K562 (cell line): ENCODE results near the gene MARK2. TPM values are rescaled to one million over a fixed set of nuclear protein-coding genes. Genes with fewer than 3 reads are reported as not detected.

Experiments used
- ARID2 ChIP-seq: fragments of 450-650 bp; IDR thresholded peaks from 2 replicates; pipeline ENCODE4 v1.6.1; 2017; ENCODE audit warnings: antibody characterized with exemption, mild to moderate bottlenecking
- BCOR ChIP-seq: fragments of 450-650 bp; IDR thresholded peaks from 2 replicates; pipeline ENCODE4 v1.6.1; 2016
- KAT7 ChIP-seq: sonication (generic); formaldehyde crosslinking; IDR thresholded peaks from 2 replicates; pipeline ENCODE4 v1.8.0; 2022; ENCODE audit warnings: missing genetic modification reagents, mild to moderate bottlenecking, borderline replicate concordance
- KLF6 ChIP-seq: fragments of 250-450 bp; sonication (Bioruptor Pico); IDR thresholded peaks from 2 replicates; pipeline ENCODE4 v1.4.0; 2020; ENCODE audit warnings: mild to moderate bottlenecking, moderate library complexity, borderline replicate concordance
- LEF1 ChIP-seq: fragments of 450-650 bp; IDR thresholded peaks from 2 replicates; pipeline ENCODE4 v1.6.1; 2016; ENCODE audit warnings: mild to moderate bottlenecking
- MTA2 ChIP-seq: fragments of 450-650 bp; IDR thresholded peaks from 2 replicates; pipeline ENCODE4 v1.6.1; 2016; ENCODE audit warnings: low read depth
- NCOA2 ChIP-seq, 2 experiments: fragments of 450-650 bp; IDR thresholded peaks; 2 replicates each; pipeline ENCODE4 v1.6.1; 2018; ENCODE audit warnings: mild to moderate bottlenecking in 2 of 2, moderate library complexity in 1 of 2; ENCODE audit not compliant: partially characterized antibody in 2 of 2
- NFATC3 ChIP-seq: fragments of 450-650 bp; IDR thresholded peaks from 2 replicates; pipeline ENCODE4 v1.6.1; 2017; ENCODE audit warnings: mild to moderate bottlenecking
- PHTF2 ChIP-seq: fragments of 250-450 bp; sonication (Bioruptor Pico); IDR thresholded peaks from 2 replicates; pipeline ENCODE4 v1.5.0; 2021; ENCODE audit warnings: mild to moderate bottlenecking
- SPI1 ChIP-seq: IDR thresholded peaks from 2 replicates; pipeline ENCODE4 v1.6.1; 2011; ENCODE audit warnings: low read depth, low read length, control low read depth, borderline replicate concordance
- SRF ChIP-seq, 2 experiments: fragments of 250-450, 450-650 bp in 1 of 2; sonication (Bioruptor Pico) in 1 of 2; sonication (generic) in 1 of 2; formaldehyde crosslinking; IDR thresholded peaks; 2 replicates each; pipeline versions ENCODE4 v1.5.0 to v1.5.1; 2020 to 2022; ENCODE audit warnings: mild to moderate bottlenecking in 1 of 2, missing genetic modification reagents in 1 of 2
- U2AF1 ChIP-seq: fragments of 200-400 bp; formaldehyde crosslinking; optimal IDR thresholded peaks from 2 replicates; pipeline ENCODE3; 2017; ENCODE audit warnings: mild to moderate bottlenecking, low read depth, low read length, moderate library complexity
- WHSC1 ChIP-seq: IDR thresholded peaks from one replicate; pipeline ENCODE4 v1.6.1; 2012; ENCODE audit warnings: low read length, control low read depth, inconsistent platforms
- ZNF143 ChIP-seq: sonication (generic); formaldehyde crosslinking; IDR thresholded peaks from 2 replicates; pipeline ENCODE4 v1.9.0; 2022; ENCODE audit warnings: mild to moderate bottlenecking, missing genetic modification reagents
- ZNF282 ChIP-seq: sonication (generic); formaldehyde crosslinking; IDR thresholded peaks from 2 replicates; pipeline ENCODE4 v1.8.1; 2023; ENCODE audit warnings: missing genetic modification reagents
- ZNF311 ChIP-seq: fragments of 250-450 bp; sonication (Bioruptor Pico); IDR thresholded peaks from 2 replicates; pipeline ENCODE4 v1.4.0; 2020; ENCODE audit warnings: mild to moderate bottlenecking, moderate library complexity
- ZNF584 ChIP-seq: fragments of 200-800 bp; sonication (Bioruptor generic); IDR thresholded peaks from 2 replicates; pipeline ENCODE4 v1.6.1; 2016; ENCODE audit warnings: low read depth, mild to moderate bottlenecking, missing genetic modification characterization, missing compliant biosample characterization
- polyA plus RNA-seq, 8 experiments: library from polyadenylated mRNA; depleted of rRNA in 4 of 8; stranded (reverse) in 5 of 8; unstranded in 3 of 8; fragments of >200 nt; fragmentation: Nextera tagmentation in 2 of 8; fragmentation: Illumina TruSeq in 1 of 8; extraction: Ambion mirVana in 2 of 8; extraction: Trizol in 1 of 8; gene quantifications; 2 replicates each; pipeline versions ENCODE4 v1.2.1 to v1.2.3, GENCODE V29; 2011 to 2014; ENCODE audit warnings: inconsistent platforms in 1 of 8, missing spikeins in 1 of 8
- total RNA-seq, 7 experiments: library from RNA; depleted of rRNA in 6 of 7; stranded (reverse); fragments of >200 nt in 6 of 7; fragmentation: Illumina TruSeq in 2 of 7; extraction: Trizol in 2 of 7; gene quantifications; 2 replicates each; pipeline versions ENCODE4 v1.2.1 to v1.2.3, GENCODE V29; 2011 to 2021; ENCODE audit warnings: low replicate concordance in 1 of 7
- TF ChIP-seq, protein P1 (sequence below): fragments of 250-450 bp; sonication (Bioruptor Pico); IDR thresholded peaks from 2 replicates; pipeline ENCODE4 v1.4.0; 2020; ENCODE audit warnings: borderline replicate concordance
- TF ChIP-seq, protein P2 (sequence below): fragments of 450-650 bp; formaldehyde crosslinking; IDR thresholded peaks from 2 replicates; pipeline ENCODE4 v1.4.0; 2022; ENCODE audit warnings: missing genetic modification characterization
- TF ChIP-seq, protein P3 (sequence below), 2 experiments: fragments of 450-650 bp; conservative IDR thresholded peaks; 2 replicates each; pipeline ENCODE4 v1.6.1; 2017; ENCODE audit warnings: mild to moderate bottlenecking in 2 of 2, moderate library complexity in 2 of 2
- TF ChIP-seq, protein P4 (sequence below): fragments of 450-650 bp; IDR thresholded peaks from 2 replicates; pipeline ENCODE4 v1.6.1; 2016; ENCODE audit warnings: antibody characterized with exemption
- TF ChIP-seq, protein P5 (sequence below): sonication (generic); IDR thresholded peaks from 2 replicates; pipeline ENCODE4 v1.6.1; 2016

MARK2 gene
- total and polyA plus RNA-seq, 9 of the 15 experiments (the other 6 are each of a cell fraction or from before 2014, with no cell fraction given): 0.32 to 43.5 (median 15.1) TPM

DNA sequence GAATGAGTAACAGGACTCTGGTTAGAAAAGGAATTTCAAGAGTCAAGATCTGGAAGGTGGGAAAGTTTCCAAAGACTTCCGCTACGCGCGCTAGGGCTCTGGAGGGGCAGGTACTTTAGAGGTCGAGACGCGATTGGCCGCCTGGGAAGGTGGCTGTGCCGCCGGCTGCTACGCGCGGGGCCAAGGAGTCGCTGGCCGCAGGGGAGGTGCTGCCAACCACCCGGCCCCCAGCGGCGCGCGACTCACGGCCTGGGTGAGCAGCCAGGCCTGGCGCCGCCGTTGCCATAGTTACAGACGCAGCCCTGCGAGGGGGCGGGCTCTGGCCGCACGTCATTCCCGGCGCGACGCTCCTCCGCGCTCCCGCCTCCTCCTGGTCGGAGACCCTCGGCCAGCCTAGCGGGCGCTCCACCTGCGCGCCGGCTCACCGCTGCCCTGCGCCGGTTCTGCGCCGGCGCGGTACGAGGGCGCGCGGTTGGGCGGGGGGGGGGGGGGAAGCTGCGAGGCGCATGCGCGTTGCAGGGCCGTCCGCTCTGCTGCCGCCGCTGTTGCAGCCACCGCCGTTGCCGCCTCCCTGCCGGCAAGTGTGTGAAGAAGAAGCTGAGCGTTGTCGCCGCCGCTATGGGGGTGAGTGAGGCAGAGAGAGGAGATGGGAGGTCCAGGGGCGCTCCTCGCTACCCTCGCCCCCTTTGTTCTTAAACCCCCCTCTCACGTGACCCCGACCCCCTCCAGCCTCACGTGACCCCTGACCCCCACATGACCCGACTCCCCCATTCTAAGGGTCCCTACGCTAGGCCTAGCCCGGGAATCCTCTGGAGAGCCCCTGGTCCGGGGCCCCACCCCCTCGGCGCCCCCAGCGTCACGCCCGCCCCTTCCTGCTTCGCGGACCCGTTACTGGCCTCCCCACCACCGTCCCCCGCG lies 99.8 kb downstream of the MARK2 start, which contains the start of gene NAA40 (continued):
- TF ChIP-seq WHSC1: no peak
- no peak for TF ChIP-seq KLF6 (CRISPR knock-in tag)
- TF ChIP-seq NCOA2 (IDR thresholded peaks at IDR 0.05; ENCODE audit: partially characterized antibody in 2 of 2): no peak
- no peak for TF ChIP-seq U2AF1
- TF ChIP-seq ZNF311 (CRISPR knock-in tag): no peak
- TF ChIP-seq, protein P1, sequence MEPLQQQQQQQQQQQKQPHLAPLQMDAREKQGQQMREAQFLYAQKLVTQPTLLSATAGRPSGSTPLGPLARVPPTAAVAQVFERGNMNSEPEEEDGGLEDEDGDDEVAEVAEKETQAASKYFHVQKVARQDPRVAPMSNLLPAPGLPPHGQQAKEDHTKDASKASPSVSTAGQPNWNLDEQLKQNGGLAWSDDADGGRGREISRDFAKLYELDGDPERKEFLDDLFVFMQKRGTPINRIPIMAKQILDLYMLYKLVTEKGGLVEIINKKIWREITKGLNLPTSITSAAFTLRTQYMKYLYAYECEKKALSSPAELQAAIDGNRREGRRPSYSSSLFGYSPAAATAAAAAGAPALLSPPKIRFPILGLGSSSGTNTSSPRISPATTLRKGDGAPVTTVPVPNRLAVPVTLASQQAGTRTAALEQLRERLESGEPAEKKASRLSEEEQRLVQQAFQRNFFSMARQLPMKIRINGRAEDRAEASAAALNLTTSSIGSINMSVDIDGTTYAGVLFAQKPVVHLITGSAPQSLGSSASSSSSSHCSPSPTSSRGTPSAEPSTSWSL (CRISPR knock-in tag): no peak
- peak in 1 of 2 experiments; percentile 10; a peak in 1 of 4 replicates for TF ChIP-seq SRF (CRISPR knock-in tag; IDR thresholded peaks at IDR 0.05)
- TF ChIP-seq ZNF143: no peak
- no peak for TF ChIP-seq ZNF282 (CRISPR knock-in tag)
- no peak for TF ChIP-seq ZNF584 (CRISPR knock-in tag)
- TF ChIP-seq, protein P2, sequence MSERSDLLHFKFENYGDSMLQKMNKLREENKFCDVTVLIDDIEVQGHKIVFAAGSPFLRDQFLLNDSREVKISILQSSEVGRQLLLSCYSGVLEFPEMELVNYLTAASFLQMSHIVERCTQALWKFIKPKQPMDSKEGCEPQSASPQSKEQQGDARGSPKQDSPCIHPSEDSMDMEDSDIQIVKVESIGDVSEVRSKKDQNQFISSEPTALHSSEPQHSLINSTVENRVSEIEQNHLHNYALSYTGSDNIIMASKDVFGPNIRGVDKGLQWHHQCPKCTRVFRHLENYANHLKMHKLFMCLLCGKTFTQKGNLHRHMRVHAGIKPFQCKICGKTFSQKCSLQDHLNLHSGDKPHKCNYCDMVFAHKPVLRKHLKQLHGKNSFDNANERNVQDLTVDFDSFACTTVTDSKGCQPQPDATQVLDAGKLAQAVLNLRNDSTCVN (CRISPR knock-in tag): no peak
- TF ChIP-seq, protein P3, sequence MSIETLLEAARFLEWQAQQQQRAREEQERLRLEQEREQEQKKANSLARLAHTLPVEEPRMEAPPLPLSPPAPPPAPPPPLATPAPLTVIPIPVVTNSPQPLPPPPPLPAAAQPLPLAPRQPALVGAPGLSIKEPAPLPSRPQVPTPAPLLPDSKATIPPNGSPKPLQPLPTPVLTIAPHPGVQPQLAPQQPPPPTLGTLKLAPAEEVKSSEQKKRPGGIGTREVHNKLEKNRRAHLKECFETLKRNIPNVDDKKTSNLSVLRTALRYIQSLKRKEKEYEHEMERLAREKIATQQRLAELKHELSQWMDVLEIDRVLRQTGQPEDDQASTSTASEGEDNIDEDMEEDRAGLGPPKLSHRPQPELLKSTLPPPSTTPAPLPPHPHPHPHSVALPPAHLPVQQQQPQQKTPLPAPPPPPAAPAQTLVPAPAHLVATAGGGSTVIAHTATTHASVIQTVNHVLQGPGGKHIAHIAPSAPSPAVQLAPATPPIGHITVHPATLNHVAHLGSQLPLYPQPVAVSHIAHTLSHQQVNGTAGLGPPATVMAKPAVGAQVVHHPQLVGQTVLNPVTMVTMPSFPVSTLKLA (conservative IDR thresholded peaks at IDR 0.05): peak; percentile 71 to 92
- TF ChIP-seq MTA2: no peak
- TF ChIP-seq, protein P4, sequence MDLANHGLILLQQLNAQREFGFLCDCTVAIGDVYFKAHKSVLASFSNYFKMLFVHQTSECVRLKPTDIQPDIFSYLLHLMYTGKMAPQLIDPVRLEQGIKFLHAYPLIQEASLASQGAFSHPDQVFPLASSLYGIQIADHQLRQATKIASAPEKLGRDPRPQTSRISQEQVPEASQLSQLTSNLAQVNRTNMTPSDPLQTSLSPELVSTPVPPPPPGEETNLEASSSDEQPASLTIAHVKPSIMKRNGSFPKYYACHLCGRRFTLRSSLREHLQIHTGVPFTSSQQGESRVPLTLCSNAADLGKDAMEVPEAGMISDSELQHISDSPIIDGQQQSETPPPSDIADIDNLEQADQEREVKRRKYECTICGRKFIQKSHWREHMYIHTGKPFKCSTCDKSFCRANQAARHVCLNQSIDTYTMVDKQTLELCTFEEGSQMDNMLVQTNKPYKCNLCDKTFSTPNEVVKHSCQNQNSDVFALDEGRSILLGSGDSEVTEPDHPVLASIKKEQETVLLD: no peak
- TF ChIP-seq SPI1: 0 out of 2 replicates have a peak, but pooled peaks have one; percentile 16
- TF ChIP-seq, protein P5, sequence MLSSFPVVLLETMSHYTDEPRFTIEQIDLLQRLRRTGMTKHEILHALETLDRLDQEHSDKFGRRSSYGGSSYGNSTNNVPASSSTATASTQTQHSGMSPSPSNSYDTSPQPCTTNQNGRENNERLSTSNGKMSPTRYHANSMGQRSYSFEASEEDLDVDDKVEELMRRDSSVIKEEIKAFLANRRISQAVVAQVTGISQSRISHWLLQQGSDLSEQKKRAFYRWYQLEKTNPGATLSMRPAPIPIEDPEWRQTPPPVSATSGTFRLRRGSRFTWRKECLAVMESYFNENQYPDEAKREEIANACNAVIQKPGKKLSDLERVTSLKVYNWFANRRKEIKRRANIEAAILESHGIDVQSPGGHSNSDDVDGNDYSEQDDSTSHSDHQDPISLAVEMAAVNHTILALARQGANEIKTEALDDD: no peak
- TF ChIP-seq PHTF2: no peak
- TF ChIP-seq NFATC3: no peak
- no peak for TF ChIP-seq ARID2
- TF ChIP-seq KAT7 (CRISPR knock-in tag): no peak
- TF ChIP-seq BCOR: no peak
- TF ChIP-seq LEF1: no peak
